MM.1S (cell line): ENCODE data around the gene OR14A2.

ENCODE experiments used
- CTCF ChIP-seq: fragments of 300-600 bp; sonication (generic); IDR thresholded peaks from 2 replicates; pipeline ENCODE4 v1.5.1; 2016; ENCODE audit warnings: antibody characterized with exemption, low read length, mixed read lengths
- EZH2phosphoT487 ChIP-seq: fragments of 300-600 bp; sonication (generic); IDR thresholded peaks from 2 replicates; pipeline ENCODE4 v1.6.1; 2018; ENCODE audit warnings: antibody characterized with exemption, low read length

DNA sequence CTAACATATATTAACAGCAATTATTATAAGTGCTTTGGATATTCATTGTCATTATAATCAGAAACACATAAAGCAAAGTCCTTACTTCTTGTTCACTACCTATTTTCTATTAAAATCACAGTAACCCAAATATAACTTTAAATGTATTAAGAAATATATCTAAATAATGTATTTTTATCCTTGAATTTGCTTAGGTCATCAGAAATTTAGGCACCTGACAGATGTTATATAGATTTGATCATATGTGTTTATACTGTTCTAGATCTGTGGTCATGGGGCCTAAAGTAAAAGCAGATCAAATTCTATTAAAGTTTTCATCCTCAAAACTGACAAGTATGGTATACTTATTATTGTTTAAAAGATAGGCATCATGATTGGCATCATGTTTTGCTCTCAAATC lies 21.7 kb upstream of the OR14A2 start:
- TF ChIP-seq CTCF (no peak), EZH2phosphoT487 (no peak)
